HL-60/S4 treated with phorbol 12-myristate 13-acetate at 8.2 ng/mL for 4 days and 3 days (cell line): ENCODE data around the gene RIC3.

Source experiments
- in situ Hi-C: fragments of 300-500 bp; cut with MboI; formaldehyde crosslinking; loops from 2 replicates; pipeline ENCODE4 v1.15.0; 2022; ENCODE audit warnings: low sequenced_read_pairs

Gene RIC3

DNA sequence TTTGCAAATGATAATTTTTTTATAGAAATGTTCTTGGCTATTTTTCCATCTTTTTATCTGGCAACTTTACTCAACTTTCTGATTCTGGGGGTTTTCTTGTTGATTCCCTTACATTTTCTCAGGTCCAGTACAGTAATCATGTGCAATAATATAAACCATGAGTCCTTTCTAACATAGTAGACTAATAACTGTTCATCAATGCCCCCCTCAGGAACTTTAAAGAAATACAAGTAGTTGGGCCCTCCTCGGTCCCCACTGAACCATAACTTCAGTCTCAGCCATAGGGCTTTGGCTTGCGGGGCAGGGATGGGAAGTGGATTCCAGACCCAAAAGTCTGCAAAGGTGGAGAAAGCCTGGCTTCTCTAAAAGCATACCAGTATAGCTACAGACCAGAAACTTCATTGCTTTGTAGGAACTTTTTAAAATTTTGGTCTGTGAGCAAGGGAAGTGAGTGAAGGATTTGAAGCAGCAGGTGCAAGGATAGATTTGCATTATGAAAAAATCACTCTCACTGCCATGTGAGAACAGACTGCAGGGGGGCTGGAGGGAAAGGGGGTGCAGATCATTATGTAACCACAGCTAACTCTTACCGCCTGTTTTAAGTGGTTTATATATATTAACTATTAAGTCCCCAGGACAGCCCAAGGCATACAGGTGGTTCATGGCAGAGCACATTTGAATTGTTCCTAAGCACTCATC lies 98.3 kb downstream of the RIC3 start:
- in situ Hi-C loops: no loop called here

DNA sequence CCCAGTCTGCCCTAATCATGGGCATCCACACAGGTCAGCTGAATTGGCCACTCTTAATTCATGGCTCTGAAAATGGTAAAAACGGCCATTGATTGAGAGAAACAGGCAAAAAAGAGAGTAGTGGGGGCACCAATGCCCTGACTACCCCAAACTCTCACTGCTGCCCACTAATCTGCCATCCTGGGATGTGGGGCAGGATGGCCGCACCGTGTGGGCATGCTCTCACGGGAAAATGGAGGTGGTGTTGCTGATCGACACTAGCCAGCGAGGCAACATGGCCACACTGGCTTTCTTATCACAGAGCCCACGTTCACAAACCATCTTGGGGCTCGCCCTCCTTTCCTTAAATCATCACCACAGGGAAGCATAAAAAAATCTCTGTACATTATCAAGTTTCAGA lies 99.1 kb downstream of the RIC3 start:
- in situ Hi-C loops: no loop called here

DNA sequence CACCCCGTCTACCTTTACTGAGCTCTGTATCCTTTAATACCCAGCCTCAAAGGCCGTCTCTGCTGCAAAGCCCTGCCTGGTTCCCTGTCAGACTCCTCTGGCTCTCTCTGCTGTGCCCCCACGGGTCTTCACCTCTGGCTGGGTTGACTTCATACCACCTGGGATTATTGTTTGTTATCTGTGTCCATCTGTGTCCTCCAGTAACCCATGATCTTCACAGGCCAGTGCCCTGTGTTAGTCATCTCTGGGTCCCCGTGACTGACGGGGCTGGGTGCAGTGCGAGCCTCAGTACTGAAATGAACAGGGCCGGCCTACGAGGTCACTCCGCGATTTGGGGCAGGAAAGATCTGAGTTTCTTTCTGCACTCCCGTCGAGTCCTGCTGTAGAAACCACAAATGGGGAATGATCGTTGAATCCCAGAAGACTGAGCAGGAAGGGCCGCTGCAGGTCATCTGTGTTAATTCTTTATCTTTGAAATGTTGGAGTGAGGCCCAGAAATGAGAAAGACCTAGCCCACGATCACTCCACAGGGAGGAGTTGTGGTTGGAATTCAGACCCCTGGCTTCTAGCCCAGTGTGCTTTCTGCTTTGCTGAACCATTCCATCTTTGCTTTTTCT lies 100.1 kb downstream of the RIC3 start:
- in situ Hi-C loops: no loop called here

DNA sequence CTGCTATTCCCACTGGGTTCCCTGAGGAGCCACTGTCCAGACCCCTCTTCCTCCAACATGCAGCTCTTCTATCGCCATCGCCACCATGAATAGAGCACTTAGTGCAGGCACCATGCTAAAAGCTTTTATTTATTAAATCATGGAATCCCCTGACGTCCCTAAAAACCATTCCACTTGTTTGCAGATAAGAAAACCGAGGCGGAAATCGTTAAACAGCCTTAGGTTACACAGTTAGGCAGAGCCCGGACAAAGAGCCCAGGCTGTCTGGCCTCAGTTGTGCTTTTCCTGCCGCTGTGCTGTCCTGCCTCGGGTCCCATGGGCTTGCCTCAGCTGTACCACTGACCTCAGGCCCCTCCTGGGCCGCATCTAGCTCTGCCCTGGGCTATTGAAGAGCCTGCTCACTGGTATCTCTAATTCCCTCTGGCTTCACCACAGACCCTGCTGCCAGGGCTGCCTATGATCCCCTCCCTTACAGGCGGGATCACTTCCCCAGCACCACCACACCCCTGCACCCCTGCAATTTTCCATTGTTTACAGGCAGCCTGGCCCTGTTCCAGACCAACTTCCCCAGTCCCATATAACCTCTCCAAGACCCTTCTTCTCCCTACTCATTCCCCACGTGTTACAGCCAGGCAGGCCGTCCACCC lies 100.8 kb downstream of the RIC3 start:
- in situ Hi-C loops: no loop called here

DNA sequence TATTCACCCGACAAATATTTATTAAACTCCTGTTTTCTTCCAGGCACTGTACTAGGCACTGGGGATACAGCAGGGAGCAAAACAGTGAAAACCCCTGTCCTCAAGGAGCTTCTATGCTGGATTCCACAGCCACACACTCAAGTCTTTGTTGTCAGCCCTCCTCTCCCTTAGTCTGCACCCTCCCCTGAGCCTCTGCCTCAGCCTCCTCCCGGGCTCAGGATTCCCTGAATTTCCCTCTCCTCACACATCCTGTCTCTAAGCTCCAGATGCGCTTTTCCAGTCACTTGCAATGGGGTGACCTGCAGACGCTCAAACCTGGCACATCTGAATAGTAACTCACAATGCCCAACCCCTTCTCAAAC lies 101.3 kb downstream of the RIC3 start:
- in situ Hi-C loops: no loop called here

DNA sequence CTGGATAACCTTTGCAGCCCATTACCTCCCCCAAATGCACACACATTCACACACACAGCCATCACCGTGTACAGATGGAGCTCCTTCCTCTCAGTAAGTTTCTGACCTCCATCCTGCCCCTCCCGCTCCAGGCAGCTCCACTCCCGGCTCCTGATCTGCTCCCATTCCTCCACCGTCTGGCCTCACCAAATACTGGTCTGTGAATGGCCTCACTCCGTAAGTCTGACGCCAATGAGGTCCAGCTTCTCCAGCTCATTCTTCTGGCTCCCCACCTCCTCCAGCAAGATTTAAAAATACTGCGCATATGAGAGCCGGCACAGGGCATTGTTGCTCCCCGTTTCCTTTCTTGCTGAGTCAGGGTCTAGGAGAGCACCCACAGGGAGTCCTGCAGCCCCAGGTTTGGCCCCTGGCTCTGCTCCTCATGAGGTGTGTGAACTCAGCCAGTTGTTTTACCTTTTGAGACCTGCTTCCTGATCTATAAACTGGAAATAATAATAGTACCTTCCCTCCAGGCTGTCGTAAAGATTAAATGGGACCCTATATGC lies 101.8 kb downstream of the RIC3 start:
- in situ Hi-C loops: no loop called here

DNA sequence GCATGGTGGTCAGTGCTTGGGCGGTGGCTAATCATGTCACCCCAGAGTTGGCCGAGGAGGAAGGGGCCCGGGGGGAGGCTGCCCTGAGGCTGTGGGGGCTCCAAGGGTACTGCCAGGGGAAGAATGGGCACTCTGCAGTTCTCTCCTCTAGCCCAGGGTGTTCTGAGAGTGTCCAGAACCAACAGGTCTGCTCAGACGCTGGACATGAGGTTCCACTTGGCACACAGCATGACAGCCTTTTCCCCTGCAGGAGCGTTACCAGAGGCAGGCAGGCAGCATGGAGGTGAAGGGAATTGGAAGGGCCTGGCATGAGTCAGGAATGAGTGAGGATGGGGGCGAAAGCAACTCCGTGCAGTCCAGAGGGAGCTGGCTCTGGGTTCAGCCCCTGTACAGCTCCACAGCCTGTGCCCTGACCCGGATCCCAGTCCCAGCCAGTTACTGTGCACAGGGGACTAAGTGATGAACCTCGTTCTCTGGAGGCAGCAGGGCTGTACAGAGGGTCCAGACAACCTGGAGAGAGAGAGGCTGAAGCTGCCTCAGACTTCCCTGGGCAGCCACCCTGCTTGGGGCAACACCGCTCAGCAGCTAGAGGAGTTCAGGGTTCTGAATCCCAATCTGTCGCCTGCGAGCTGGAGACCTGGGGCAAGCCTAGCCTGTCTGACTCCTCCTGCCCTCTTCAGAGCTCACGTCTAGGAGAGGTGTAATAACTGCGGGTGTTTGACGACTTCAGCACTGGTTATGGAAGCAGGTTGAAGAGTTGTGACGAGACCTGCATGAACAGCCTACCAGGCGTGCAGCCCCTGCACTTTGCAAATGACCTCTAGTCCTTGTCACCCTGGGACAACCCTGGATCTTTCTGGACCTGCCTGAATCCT lies 102.6 kb downstream of the RIC3 start:
- in situ Hi-C loops: no loop called here

DNA sequence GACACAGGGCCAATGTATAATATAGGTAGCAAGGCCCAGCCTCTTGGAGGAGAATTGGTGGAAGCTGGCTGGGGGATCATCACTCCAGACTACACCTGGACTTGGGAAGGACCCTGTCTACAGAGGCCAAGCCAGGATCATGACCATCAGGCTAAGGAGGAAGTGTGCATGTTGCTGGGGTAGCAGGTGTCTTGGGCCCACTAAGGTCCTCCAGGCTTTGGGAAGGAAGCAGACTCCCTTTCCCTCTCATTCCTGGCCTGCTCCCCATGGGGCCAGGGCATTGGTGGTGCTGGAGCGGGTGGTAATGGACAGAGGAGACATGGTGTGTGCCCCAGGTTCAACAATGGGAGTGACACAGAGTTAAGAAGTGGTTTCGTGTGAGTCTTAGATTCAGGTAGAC lies 103.8 kb downstream of the RIC3 start:
- in situ Hi-C loops: no loop called here

DNA sequence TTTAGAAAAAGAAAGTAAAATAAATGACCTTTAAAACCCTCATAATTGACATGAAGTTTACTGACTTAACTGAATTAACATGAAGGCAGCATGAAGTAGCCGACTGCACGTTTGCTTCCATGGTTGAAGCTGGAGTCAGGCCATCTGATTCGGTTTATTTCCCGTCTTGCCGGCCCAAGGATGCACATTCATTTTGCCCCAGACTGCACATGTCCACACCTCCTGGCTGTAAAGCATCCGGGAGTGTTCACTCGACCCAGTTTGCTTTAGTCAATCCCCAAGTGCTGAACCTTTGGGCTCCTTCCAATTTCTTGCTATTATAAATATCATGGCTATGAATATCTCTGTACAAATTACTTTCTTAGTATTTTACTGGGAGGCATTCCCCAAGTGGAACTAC lies 105.5 kb downstream of the RIC3 start:
- in situ Hi-C loops: no loop called here

DNA sequence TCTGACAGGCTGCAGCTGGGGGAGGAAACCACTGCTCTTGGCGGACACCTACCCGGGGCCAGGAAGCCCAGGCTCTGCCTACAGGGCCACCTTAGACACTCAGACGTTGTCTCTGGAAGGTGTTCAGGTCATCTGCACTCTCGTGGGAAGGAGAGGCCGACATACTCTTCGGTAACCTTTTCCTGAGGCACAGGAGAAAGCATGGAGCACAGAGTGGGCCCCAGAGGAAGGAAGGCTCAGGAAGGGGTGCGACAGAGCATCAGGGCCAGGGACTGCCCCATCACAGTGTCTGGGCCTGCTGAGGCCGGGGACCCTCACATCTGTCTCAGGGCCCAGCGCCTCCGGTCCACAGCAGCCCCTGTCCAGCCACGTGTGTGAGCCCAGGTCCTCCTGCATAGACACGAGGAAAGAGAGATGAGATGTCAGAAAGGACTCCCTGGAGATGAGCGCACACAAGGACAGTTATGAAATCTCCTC lies 106.0 kb downstream of the RIC3 start:
- in situ Hi-C loops: no loop called here

DNA sequence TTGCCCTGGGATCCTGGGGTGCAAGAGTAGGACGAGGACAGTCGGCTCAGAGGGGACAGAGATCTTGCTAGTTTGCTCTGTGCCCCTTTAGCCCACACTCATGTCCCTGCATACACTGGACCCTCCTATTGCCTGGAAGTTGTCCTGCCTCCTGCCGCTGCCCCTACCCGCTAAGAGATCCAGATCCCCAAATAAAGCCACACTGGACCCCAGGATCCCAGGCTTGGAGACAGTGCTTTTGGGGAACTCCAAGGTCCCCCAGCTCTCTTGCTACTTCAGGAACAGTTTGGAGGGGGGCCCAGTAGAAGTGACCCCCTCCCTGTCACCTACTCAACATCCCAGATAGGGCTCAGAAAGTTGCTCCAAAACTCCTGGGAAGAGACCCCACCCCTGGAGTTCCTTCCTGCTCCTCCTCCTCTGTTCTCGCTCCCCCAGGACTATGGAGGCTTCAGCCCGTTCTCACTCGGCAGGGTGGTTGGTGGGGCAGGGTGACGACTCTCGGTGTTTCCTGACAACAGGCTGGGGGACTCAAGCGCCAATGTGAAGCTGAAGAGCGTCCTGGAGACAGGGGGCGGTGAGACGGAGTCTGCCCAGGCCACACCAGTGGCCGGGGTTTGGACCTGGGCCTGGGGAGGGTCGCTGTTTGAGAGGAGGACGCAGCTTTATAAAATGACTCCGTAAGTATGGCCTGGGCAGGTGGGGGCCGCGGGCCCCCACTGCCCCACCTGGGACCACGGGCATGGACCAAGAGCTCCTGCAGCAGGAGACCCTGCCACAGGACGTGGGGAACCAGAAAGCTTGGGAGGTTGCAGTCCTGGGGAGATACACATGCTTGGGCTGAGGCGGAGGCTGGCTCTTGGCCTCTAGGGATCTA lies 107.0 kb downstream of the RIC3 start:
- in situ Hi-C loops: no loop called here

DNA sequence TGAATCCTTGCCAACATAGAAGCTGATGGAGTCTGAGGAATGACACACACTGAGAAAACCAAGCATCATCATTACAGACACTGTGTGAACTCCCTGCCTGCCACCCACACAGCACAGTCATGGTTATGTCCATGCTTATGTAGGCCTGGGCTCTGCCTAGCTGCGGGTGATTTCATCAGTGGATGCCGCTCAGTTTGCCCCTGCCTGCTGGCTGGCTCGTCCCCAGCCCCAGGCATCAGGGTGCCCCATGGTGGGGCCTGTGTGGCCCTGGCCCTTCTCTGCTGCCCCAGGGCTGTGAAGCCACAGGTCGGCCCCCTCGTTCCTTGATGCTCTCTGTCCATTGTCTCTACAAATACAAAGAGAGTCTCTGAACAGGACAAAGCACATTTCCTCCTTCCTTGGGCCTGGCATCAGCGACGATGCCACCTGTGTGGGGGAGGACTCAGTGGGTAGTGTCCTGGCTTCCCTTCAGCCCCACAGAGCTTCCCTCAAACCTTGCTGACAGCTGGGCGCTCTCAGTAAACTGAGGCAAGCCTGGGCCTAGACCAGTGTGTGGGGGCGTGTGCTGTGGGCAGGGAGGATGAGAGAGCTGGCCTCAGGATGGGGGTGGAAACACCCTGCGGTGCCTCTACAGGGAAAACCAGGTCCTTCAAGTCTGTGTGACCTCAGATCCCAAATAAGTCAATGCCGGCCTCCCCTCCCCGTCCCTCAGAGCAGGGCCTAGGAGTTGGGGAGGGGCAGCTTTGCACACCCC lies 107.8 kb downstream of the RIC3 start:
- in situ Hi-C loops: no loop called here

DNA sequence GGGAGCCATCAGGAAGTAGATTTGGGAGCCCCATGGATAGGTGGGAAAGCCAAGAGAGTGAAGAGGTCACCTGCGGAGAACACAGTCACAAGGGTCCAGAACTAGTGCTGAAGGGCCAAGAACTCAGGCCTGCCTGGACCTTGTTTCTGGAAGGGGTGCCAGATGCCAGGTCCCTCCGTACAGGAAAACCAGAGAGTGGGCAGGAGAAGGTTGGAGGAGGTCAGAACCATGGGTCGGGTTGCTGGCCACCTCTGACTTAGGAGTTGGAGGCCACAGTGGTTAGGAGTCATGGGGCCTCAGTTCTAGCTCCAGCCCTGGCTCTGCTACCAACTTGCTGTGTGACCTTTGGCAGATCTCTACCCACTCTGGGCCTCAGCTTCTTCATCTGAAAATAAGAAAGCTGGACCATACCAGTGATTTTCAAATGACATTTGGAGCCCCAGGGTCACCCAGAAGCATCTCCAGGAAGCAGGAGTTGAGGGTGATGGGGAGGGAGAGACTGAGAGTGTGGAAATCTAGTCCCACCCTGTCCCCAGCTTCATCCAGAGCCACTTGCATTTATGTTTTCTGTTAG lies 108.6 kb downstream of the RIC3 start:
- in situ Hi-C loops: no loop called here

DNA sequence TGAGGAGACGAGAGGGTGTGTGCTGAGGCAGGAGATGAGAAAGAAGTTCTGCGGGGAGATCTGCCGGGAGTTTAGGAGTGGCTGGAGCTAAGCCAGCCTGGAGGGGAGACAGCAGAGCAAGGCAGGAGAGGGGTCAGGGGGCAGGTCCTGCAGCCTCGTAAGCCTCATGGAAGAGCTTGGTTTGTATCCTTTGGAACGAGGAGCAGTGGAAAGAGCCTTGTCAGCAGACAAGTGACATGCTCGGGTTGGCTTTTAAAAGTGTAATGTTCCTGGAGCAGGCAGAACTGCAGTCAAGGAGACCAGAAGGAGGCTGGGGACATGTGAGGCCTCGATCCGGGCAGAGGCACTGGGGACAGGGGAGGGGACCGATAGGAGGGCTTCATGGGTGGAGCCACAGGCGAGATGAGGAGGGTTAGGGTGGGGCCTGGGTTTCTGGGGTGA lies 109.2 kb downstream of the RIC3 start:
- in situ Hi-C loops: no loop called here

DNA sequence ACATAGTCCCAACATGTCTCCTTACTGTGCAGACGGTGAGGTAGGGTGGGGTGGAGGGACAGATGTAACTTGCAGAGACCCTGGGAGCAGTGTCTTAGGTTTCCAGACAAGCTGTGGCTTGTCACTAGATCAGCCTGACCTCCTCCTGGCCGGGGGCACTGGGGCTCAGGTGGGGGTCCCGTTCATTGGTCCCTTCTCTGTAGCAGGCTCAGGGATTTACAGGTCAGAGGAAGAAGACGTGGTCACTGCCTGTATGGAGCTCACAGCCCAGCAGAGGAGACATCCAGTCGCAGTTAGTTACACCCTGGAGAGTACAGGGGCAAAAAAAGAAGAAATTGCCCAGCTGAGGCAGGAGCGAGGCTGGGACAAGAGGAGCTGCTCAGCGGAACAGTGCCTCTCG lies 109.8 kb downstream of the RIC3 start:
- in situ Hi-C loops: no loop called here

DNA sequence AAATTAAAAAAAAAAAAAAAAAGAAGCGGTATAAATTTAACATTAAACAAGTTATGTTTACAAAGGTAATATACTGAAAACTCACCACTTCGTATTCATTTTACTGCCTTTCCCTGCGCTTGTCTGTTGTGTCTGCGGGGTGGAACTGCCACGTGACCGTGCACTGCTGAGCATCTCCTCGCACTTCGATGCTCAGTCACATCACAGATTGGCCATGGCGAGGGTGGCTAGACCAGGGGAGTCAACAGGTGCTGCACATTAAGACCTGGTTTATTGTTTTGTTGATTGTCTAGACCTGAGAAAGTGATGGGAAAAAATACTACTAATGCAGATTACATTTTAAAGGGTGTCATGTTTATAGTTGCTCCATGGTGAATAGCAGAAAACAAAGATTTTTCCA lies 110.6 kb downstream of the RIC3 start:
- in situ Hi-C loops: no loop called here

DNA sequence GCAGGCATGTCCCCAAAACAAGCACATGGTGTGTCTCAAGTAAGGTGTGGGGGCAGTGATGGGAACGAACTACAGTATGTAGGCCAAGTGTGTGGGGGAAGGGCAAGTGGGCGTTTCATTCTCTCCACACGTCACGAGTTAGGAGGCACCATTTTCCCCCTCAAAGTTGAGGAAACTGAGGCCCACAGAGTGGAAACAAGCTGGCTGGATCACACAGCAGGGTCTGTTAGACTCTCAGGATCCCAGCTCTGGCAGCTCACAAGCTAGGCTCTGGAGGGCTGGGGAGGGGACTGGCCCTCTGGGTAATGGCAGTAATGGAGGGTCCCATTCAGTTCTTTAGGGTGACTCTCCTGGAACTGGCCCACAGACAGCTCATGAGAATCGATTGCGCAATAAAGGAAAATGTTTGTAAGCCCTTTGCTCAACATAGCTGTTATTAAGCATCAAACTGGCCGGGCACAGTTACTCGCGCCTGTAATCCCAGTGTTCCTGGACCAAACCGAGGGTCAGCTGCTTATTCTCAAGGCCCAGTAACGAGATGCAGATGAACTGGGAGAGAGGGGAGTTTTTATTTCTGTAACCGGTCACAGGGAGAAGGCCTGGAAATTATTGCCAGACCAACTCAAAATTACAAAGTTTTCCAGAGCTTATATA lies 111.9 kb downstream of the RIC3 start:
- in situ Hi-C loops: no loop called here
